ENCODE data around the gene PRSS50. TPM values are rescaled to one million over a fixed set of nuclear protein-coding genes. Genes with fewer than 3 reads are reported as not detected.

The PRSS50 gene
- total RNA-seq, 1 experiment from 2014 or later = 0.70 TPM

- Mint-ChIP-seq H3K27me3 (ENCODE audit: low read depth) (no peaks in the 10 kb centered on the region; the same call in 1 of the 2 replicates), H3K9me3 (no peaks in the 10 kb centered on the region), H3K4me3 (no peak overlapping the region), H3K36me3 (no peaks in the 10 kb centered on the region), H3K4me1 (peaks cover 10% of the 10 kb centered on the region; the same call in 1 of the 2 replicates), H3K27ac (no peak overlapping the region)
- DNase-seq (ENCODE audit: low spot score) (no peak), ATAC-seq (peak; percentile 57)
- ChIA-PET POLR2A (no interaction called here), CTCF (no interaction called here)
- TF ChIP-seq RELA (CRISPR knock-in tag; IDR thresholded peaks at IDR 0.05; ENCODE audit: borderline replicate concordance) (no peak), GTF2I (CRISPR knock-in tag; conservative IDR thresholded peaks at IDR 0.05) (no peak), USF1 (CRISPR knock-in tag; IDR thresholded peaks at IDR 0.05) (no peak), TEAD4 (CRISPR knock-in tag; IDR thresholded peaks at IDR 0.05) (no peak), FOXP4 (CRISPR knock-in tag; IDR thresholded peaks at IDR 0.05) (no peak), STAT6 (CRISPR knock-in tag; conservative IDR thresholded peaks at IDR 0.05; ENCODE audit: low read depth) (no peak), ZNF232 (CRISPR knock-in tag; IDR thresholded peaks at IDR 0.05) (no peak), CTCF (IDR thresholded peaks at IDR 0.05) (no peak), ZNF263 (CRISPR knock-in tag; IDR thresholded peaks at IDR 0.05; ENCODE audit: low read depth) (no peak), ZBTB43 (CRISPR knock-in tag; IDR thresholded peaks at IDR 0.05) (no peak), ZNF317 (CRISPR knock-in tag; IDR thresholded peaks at IDR 0.05; ENCODE audit: borderline replicate concordance, low read depth) (no peak), TP53 (CRISPR knock-in tag; IDR thresholded peaks at IDR 0.05) (no peak), ESRRA (CRISPR knock-in tag; IDR thresholded peaks at IDR 0.05; ENCODE audit: borderline replicate concordance) (no peak), E2F4 (CRISPR knock-in tag; IDR thresholded peaks at IDR 0.05; ENCODE audit: borderline replicate concordance, low read depth) (no peak), ZNF416 (CRISPR knock-in tag; IDR thresholded peaks at IDR 0.05) (no peak), CREB1 (CRISPR knock-in tag; IDR thresholded peaks at IDR 0.05) (no peak), ERG (CRISPR knock-in tag; IDR thresholded peaks at IDR 0.05) (no peak)
- TF ChIP-seq, protein P1, sequence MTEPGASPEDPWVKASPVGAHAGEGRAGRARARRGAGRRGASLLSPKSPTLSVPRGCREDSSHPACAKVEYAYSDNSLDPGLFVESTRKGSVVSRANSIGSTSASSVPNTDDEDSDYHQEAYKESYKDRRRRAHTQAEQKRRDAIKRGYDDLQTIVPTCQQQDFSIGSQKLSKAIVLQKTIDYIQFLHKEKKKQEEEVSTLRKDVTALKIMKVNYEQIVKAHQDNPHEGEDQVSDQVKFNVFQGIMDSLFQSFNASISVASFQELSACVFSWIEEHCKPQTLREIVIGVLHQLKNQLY (CRISPR knock-in tag; IDR thresholded peaks at IDR 0.05) = no peak
These were observed 30.5 kb upstream of the PRSS50 start for GRCh38 chr3:46748170-46748569.
